Suprapubic skin (tissue), 4 donors: ENCODE results near the gene NEK8. TPM values are rescaled to one million over a fixed set of nuclear protein-coding genes. Genes with fewer than 3 reads are reported as not detected.

Experiments used
- DNase-seq, 2 donors: peaks; one replicate each; pipeline ENCODE4 v3.0.0-alpha.2; 2019; ENCODE audit warnings: low spot score in 2 of 2
- H3K27ac ChIP-seq: fragments of 200-600 bp; sonication (generic); one replicate; pipeline ENCODE4 v1.5.1; 2019
- H3K27me3 ChIP-seq: fragments of 200-600 bp; sonication (generic); one replicate; pipeline ENCODE4 v1.5.1; 2019
- H3K36me3 ChIP-seq: fragments of 200-600 bp; sonication (generic); one replicate; pipeline ENCODE4 v1.5.1; 2019
- H3K4me1 ChIP-seq: fragments of 200-600 bp; sonication (generic); one replicate; pipeline ENCODE4 v1.5.1; 2019
- H3K4me3 ChIP-seq: fragments of 200-600 bp; sonication (generic); one replicate; pipeline ENCODE4 v1.5.1; 2019; ENCODE audit warnings: mild to moderate bottlenecking
- H3K9me3 ChIP-seq: fragments of 200-600 bp; sonication (generic); one replicate; pipeline ENCODE4 v1.5.1; 2019
- CTCF ChIP-seq, 2 donors: fragments of 200-600 bp in 1 of 2; fragments of 450-650 bp in 1 of 2; sonication (generic) in 1 of 2; IDR thresholded peaks; one replicate each; pipeline ENCODE4 v1.5.1; 2016 to 2019; ENCODE audit warnings: antibody characterized with exemption in 2 of 2, mild to moderate bottlenecking in 1 of 2, moderate library complexity in 1 of 2
- EP300 ChIP-seq: sonication (generic); formaldehyde crosslinking; IDR thresholded peaks from one replicate; pipeline ENCODE4 v1.6.1; 2017; ENCODE audit warnings: antibody characterized with exemption
- POLR2A ChIP-seq, 2 donors: fragments of 450-650 bp; IDR thresholded peaks; one replicate each; pipeline ENCODE4 v1.6.1; 2017; ENCODE audit warnings: antibody characterized with exemption in 2 of 2, mild to moderate bottlenecking in 2 of 2, moderate library complexity in 2 of 2
- POLR2AphosphoS5 ChIP-seq, 3 donors: sonication (generic); formaldehyde crosslinking; IDR thresholded peaks; one replicate each; pipeline ENCODE4 v1.6.1; 2017; ENCODE audit warnings: antibody characterized with exemption in 3 of 3
- WGBS: methylation state at CpG from one replicate; pipeline ENCODE4 v1.1.5; 2018; 5-methylcytosine and 5-hydroxymethylcytosine counted together
- total RNA-seq, 4 donors: library from RNA; depleted of rRNA; stranded (reverse); fragments of >200 nt; gene quantifications; one replicate each; pipeline ENCODE4 v1.1.0, GENCODE V29; 2016

The NEK8 gene
- total RNA-seq, result 1 to 10 TPM; 1.9 to 8.1 (median 6.0) TPM

GRCh38 chr17:28728364-28729200, at the start of gene NEK8:
Gene NEK8, plus strand, starts transcription at chr17:28728788. Its CDS starts 26 bp downstream, at chr17:28728814.
- Histone ChIP-seq H3K4me3 (peak within 1 kb of the TSS; percentile 89), H3K9me3 (no peaks in the 10 kb centered on the region), H3K27me3 (no peaks in the 10 kb centered on the region), H3K27ac (peak within 1 kb of the TSS; percentile 99), H3K4me1 (peaks cover 54% of the 10 kb centered on the region), H3K36me3 (peaks cover 13% of the 10 kb centered on the region)
- DNase-seq, result peak; percentile 99
- no peak for TF ChIP-seq POLR2A (IDR thresholded peaks at IDR 0.05)
- peak in 1 of 3 donors; percentile 30 for TF ChIP-seq POLR2AphosphoS5 (IDR thresholded peaks at IDR 0.05)
- TF ChIP-seq CTCF (IDR thresholded peaks at IDR 0.05), result no peak
- under 1% methylated on average over 52 of the region's 64 CpGs for WGBS

GRCh38 chr17:28682655-28683054, 45.9 kb upstream of the NEK8 start:
- DNase-seq, result no peak
- TF ChIP-seq EP300, result no peak
- TF ChIP-seq POLR2A (IDR thresholded peaks at IDR 0.05), result no peak
- no peak for TF ChIP-seq POLR2AphosphoS5 (IDR thresholded peaks at IDR 0.05)
- TF ChIP-seq CTCF (IDR thresholded peaks at IDR 0.05), result no peak
- H3K36me3 ChIP-seq, result peaks cover 100% of the 10 kb centered on the region
- WGBS, result 86% methylated on average over 11 of the region's 11 CpGs
- H3K27ac ChIP-seq, result no peak overlapping the region
- no peaks in the 10 kb centered on the region for H3K9me3 ChIP-seq
- H3K27me3 ChIP-seq, result no peaks in the 10 kb centered on the region
- no peak overlapping the region for H3K4me3 ChIP-seq
- peaks cover 5% of the 10 kb centered on the region for H3K4me1 ChIP-seq

- no peak for TF ChIP-seq EP300
- no peak for TF ChIP-seq POLR2AphosphoS5 (IDR thresholded peaks at IDR 0.05)
- TF ChIP-seq POLR2A (IDR thresholded peaks at IDR 0.05), result no peak
- no peak for TF ChIP-seq CTCF (IDR thresholded peaks at IDR 0.05)
- Histone ChIP-seq H3K27me3 (no peaks in the 10 kb centered on the region), H3K36me3 (peaks cover 100% of the 10 kb centered on the region), H3K4me3 (no peak overlapping the region), H3K4me1 (peaks cover 5% of the 10 kb centered on the region), H3K27ac (no peak overlapping the region), H3K9me3 (no peaks in the 10 kb centered on the region)
- DNase-seq, result peak in 1 of 2 donors; percentile 60
- 53% methylated on average over 3 of the region's 3 CpGs for WGBS
These were observed 43.6 kb upstream of the NEK8 start for GRCh38 chr17:28684963-28685362.

- DNase-seq, result peak in 1 of 2 donors; percentile 62
These were observed 43.2 kb upstream of the NEK8 start for GRCh38 chr17:28685366-28685765.

More at GRCh38 chr17:28685366-28685765, 43.2 kb upstream of the NEK8 start:
- Histone ChIP-seq H3K27me3 (no peaks in the 10 kb centered on the region), H3K9me3 (no peaks in the 10 kb centered on the region), H3K4me3 (no peak overlapping the region), H3K36me3 (peaks cover 100% of the 10 kb centered on the region), H3K27ac (no peak overlapping the region), H3K4me1 (peaks cover 5% of the 10 kb centered on the region)
- 88% methylated on average over 5 of the region's 5 CpGs for WGBS
- TF ChIP-seq POLR2A (IDR thresholded peaks at IDR 0.05) (no peak), POLR2AphosphoS5 (IDR thresholded peaks at IDR 0.05) (no peak), CTCF (IDR thresholded peaks at IDR 0.05) (no peak), EP300 (no peak)
